ENCODE results near the gene GPC5.
"Not testable (repeated sequence)": the region's sequence is repeated elsewhere in the genome, so short reads cannot be mapped to it uniquely, and the experiment has no call there.

The GPC5 gene

GRCh38 chr13:92460479-92460878, 1062.1 kb downstream of the GPC5 start:
- Histone ChIP-seq H3K36me3 (ENCODE audit: insufficient read depth, insufficient read length, low read length) (no peaks in the 10 kb centered on the region), H3K4me1 (ENCODE audit: insufficient read depth, insufficient read length) (no peaks in the 10 kb centered on the region), H3K27me3 (ENCODE audit: insufficient read depth, insufficient read length) (no peaks in the 10 kb centered on the region), H3K9me3 (ENCODE audit: insufficient read depth, low read length) (no peaks in the 10 kb centered on the region), H3K4me3 (ENCODE audit: insufficient read length, low read depth) (no peak overlapping the region), H3K9ac (ENCODE audit: insufficient read length, low read depth) (no peak overlapping the region)
- DNase-seq (ENCODE audit: low read depth, low spot score) = no peak
- no peak for TF ChIP-seq SUZ12 (IDR thresholded peaks at IDR 0.05; ENCODE audit: extremely low read depth, insufficient read depth, insufficient read length)
- no peak for TF ChIP-seq ZNF274 (IDR thresholded peaks at IDR 0.05; ENCODE audit: low read depth, low read length)
- TF ChIP-seq YY1 (IDR thresholded peaks at IDR 0.05; ENCODE audit: insufficient read depth, insufficient read length) = no peak

GRCh38 chr13:92461402-92461801, 1063.0 kb downstream of the GPC5 start:
- DNase-seq (ENCODE audit: low read depth, low spot score) = no peak
- TF ChIP-seq YY1 (IDR thresholded peaks at IDR 0.05; ENCODE audit: insufficient read depth, insufficient read length) = no peak
- no peak for TF ChIP-seq ZNF274 (IDR thresholded peaks at IDR 0.05; ENCODE audit: low read depth, low read length)
- TF ChIP-seq SUZ12 (IDR thresholded peaks at IDR 0.05; ENCODE audit: extremely low read depth, insufficient read depth, insufficient read length) = no peak
- no peaks in the 10 kb centered on the region for H3K36me3 ChIP-seq (ENCODE audit: insufficient read depth, insufficient read length, low read length)

DNA sequence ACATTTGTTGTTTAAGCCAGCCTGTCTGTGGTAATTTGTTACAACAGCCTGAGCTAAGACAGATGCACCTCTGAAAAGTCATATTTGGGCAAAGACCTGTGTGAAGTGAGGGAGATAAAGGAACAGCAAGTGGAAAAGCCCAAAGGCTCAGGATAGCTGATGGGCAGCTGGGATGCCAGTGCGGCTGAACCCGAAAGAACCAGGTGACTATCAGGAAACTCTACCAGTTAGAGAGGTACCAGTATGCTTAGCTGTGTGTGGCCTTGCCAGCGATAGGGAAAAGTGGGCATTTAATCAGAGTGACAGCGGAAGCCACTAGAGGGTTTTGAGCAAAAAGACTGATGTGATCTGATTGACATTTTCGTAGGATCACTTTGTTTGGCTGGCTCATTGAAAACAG, 1063.4 kb downstream of the GPC5 start:
- Histone ChIP-seq H3K9ac (ENCODE audit: insufficient read length, low read depth) (no peak overlapping the region), H3K4me3 (ENCODE audit: insufficient read length, low read depth) (no peak overlapping the region), H3K9me3 (ENCODE audit: insufficient read depth, low read length) (no peaks in the 10 kb centered on the region), H3K4me1 (ENCODE audit: insufficient read depth, insufficient read length) (no peaks in the 10 kb centered on the region), H3K27me3 (ENCODE audit: insufficient read depth, insufficient read length) (no peaks in the 10 kb centered on the region), H3K36me3 (ENCODE audit: insufficient read depth, insufficient read length, low read length) (no peaks in the 10 kb centered on the region)
- TF ChIP-seq YY1 (IDR thresholded peaks at IDR 0.05; ENCODE audit: insufficient read depth, insufficient read length) (no peak), ZNF274 (IDR thresholded peaks at IDR 0.05; ENCODE audit: low read depth, low read length) (no peak), SUZ12 (IDR thresholded peaks at IDR 0.05; ENCODE audit: extremely low read depth, insufficient read depth, insufficient read length) (no peak)
- no peak for DNase-seq (ENCODE audit: low read depth, low spot score)

More at GRCh38 chr13:92461402-92461801, 1063.0 kb downstream of the GPC5 start:
- no peak overlapping the region for H3K9ac ChIP-seq (ENCODE audit: insufficient read length, low read depth)
- no peaks in the 10 kb centered on the region for H3K4me1 ChIP-seq (ENCODE audit: insufficient read depth, insufficient read length)
- no peaks in the 10 kb centered on the region for H3K9me3 ChIP-seq (ENCODE audit: insufficient read depth, low read length)
- H3K4me3 ChIP-seq (ENCODE audit: insufficient read length, low read depth) = no peak overlapping the region
- H3K27me3 ChIP-seq (ENCODE audit: insufficient read depth, insufficient read length) = no peaks in the 10 kb centered on the region

DNA sequence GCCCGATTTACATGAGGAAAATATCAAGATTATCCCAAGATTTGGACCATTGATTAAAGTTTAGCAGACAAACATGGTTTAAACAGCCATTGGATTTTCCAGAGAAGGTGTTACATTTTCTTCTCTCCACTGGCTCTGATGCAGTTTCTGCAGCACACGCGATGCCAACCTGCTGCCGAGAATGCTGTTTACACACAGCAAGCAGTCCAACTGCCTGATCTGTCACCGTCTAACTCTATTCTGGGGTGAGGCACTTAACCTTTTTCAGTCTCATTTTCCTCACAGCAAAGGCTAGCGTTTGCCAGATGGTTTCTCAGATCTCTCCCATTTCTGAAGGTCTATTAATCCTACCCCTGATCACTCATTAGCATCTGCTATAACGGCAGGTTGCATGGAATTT, 1064.7 kb downstream of the GPC5 start:
- DNase-seq (ENCODE audit: low read depth, low spot score) = no peak
- H3K27me3 ChIP-seq (ENCODE audit: insufficient read depth, insufficient read length) = no peaks in the 10 kb centered on the region
- H3K9ac ChIP-seq (ENCODE audit: insufficient read length, low read depth) = no peak overlapping the region
- no peaks in the 10 kb centered on the region for H3K9me3 ChIP-seq (ENCODE audit: insufficient read depth, low read length)
- no peak overlapping the region for H3K4me3 ChIP-seq (ENCODE audit: insufficient read length, low read depth)
- H3K36me3 ChIP-seq (ENCODE audit: insufficient read depth, insufficient read length, low read length) = no peaks in the 10 kb centered on the region
- no peaks in the 10 kb centered on the region for H3K4me1 ChIP-seq (ENCODE audit: insufficient read depth, insufficient read length)
- TF ChIP-seq ZNF274 (IDR thresholded peaks at IDR 0.05; ENCODE audit: low read depth, low read length) (no peak), SUZ12 (IDR thresholded peaks at IDR 0.05; ENCODE audit: extremely low read depth, insufficient read depth, insufficient read length) (no peak), YY1 (IDR thresholded peaks at IDR 0.05; ENCODE audit: insufficient read depth, insufficient read length) (no peak)

DNA sequence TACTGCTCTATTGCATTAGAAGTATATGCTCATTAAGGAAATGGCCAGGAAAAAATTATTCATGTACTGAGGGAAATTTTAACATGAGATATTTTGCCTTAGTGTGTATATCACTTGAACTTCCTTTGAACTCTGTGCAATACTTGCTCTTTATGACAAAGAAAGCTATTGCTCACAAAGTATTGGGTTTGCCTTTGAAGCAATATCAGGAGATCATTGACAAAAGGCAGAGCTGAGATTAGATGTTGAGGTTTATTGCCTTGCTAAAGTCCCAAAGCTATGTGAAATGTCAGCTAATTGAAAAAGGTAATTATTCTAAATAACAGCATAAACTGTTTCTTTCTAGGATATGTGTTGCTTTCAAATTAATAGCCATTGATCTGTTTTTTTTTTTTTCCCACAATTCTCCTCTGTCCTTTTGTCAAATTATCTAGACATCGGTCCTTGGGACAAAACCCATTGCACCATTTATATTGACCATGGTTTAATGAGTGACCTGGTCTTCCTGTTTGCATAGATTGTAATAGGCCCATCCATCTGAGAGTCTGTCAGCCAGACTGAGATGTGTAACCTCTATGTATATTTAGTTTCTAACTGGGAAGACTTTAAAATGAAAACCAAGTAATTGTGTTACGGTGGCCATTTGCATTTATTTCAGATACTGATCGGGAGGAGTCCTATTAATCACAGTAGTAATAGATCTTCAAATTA, 1075.5 kb downstream of the GPC5 start:
- no peaks in the 10 kb centered on the region for H3K27me3 ChIP-seq (ENCODE audit: insufficient read depth, insufficient read length)
- no peak for DNase-seq (ENCODE audit: low read depth, low spot score)
- H3K4me1 ChIP-seq (ENCODE audit: insufficient read depth, insufficient read length) = no peaks in the 10 kb centered on the region
- no peak overlapping the region for H3K9ac ChIP-seq (ENCODE audit: insufficient read length, low read depth)
- TF ChIP-seq SUZ12 (IDR thresholded peaks at IDR 0.05; ENCODE audit: extremely low read depth, insufficient read depth, insufficient read length) = no peak
- no peak for TF ChIP-seq ZNF274 (IDR thresholded peaks at IDR 0.05; ENCODE audit: low read depth, low read length)
- no peak for TF ChIP-seq YY1 (IDR thresholded peaks at IDR 0.05; ENCODE audit: insufficient read depth, insufficient read length)
- no peaks in the 10 kb centered on the region for H3K36me3 ChIP-seq (ENCODE audit: insufficient read depth, insufficient read length, low read length)
- H3K9me3 ChIP-seq (ENCODE audit: insufficient read depth, low read length) = no peaks in the 10 kb centered on the region
- no peak overlapping the region for H3K4me3 ChIP-seq (ENCODE audit: insufficient read length, low read depth)

- Histone ChIP-seq H3K9me3 (ENCODE audit: insufficient read depth, low read length) (no peaks in the 10 kb centered on the region), H3K4me1 (ENCODE audit: insufficient read depth, insufficient read length) (no peaks in the 10 kb centered on the region), H3K36me3 (ENCODE audit: insufficient read depth, insufficient read length, low read length) (no peaks in the 10 kb centered on the region), H3K27me3 (ENCODE audit: insufficient read depth, insufficient read length) (no peaks in the 10 kb centered on the region), H3K4me3 (ENCODE audit: insufficient read length, low read depth) (no peak overlapping the region), H3K9ac (ENCODE audit: insufficient read length, low read depth) (no peak overlapping the region)
- TF ChIP-seq YY1 (IDR thresholded peaks at IDR 0.05; ENCODE audit: insufficient read depth, insufficient read length) (no peak), SUZ12 (IDR thresholded peaks at IDR 0.05; ENCODE audit: extremely low read depth, insufficient read depth, insufficient read length) (no peak), ZNF274 (IDR thresholded peaks at IDR 0.05; ENCODE audit: low read depth, low read length) (no peak)
- DNase-seq (ENCODE audit: low read depth, low spot score) = no peak
Measured at GRCh38 chr13:92480387-92480786, 1082.0 kb downstream of the GPC5 start.

GRCh38 chr13:92482790-92483189, 1084.4 kb downstream of the GPC5 start:
- not testable (repeated sequence) for H3K4me3 ChIP-seq (ENCODE audit: insufficient read length, low read depth); H3K4me1 ChIP-seq (ENCODE audit: insufficient read depth, insufficient read length); H3K9me3 ChIP-seq (ENCODE audit: insufficient read depth, low read length); H3K27me3 ChIP-seq (ENCODE audit: insufficient read depth, insufficient read length); H3K36me3 ChIP-seq (ENCODE audit: insufficient read depth, insufficient read length, low read length); DNase-seq (ENCODE audit: low read depth, low spot score); H3K9ac ChIP-seq (ENCODE audit: insufficient read length, low read depth)
